Upper lobe of left lung (tissue), 6 donors: ENCODE measurements around the gene HECTD4. TPM values are rescaled to one million over a fixed set of nuclear protein-coding genes. Genes with fewer than 3 reads are reported as not detected.
A peak's percentile ranks its signal among the peaks of the same experiment; 100 is the strongest.
"Not testable (repeated sequence)": the region's sequence is repeated elsewhere in the genome, so short reads cannot be mapped to it uniquely, and the experiment has no call there.

Source experiments
- ATAC-seq, 2 donors: fragments of 200-7000 bp; cut with Tn5 transposase; one replicate each; pipeline ENCODE4 v1.9.1; 2022; ENCODE audit warnings: mild to moderate bottlenecking in 2 of 2, moderate library complexity in 2 of 2; ENCODE audit not compliant: low FRiP score in 2 of 2
- DNase-seq, 2 donors: peaks; one replicate each; pipeline ENCODE4 v3.0.0-alpha.2; 2019 to 2020
- H3K27ac ChIP-seq, 4 donors: fragments of 200-600 bp; sonication (generic); one replicate each; pipeline ENCODE4 v1.5.1; 2016 to 2019
- H3K27me3 ChIP-seq, 4 donors: fragments of 200-600 bp; sonication (generic); one replicate each; pipeline ENCODE4 v1.5.1; 2017 to 2019
- H3K36me3 ChIP-seq, 4 donors: fragments of 200-600 bp; sonication (generic); one replicate each; pipeline ENCODE4 v1.5.1; 2016 to 2019
- H3K4me1 ChIP-seq, 4 donors: fragments of 200-600 bp; sonication (generic); one replicate each; pipeline ENCODE4 v1.5.1; 2018 to 2019
- H3K4me3 ChIP-seq, 4 donors: fragments of 200-600 bp; sonication (generic); one replicate each; pipeline ENCODE4 v1.5.1; 2017 to 2019; ENCODE audit warnings: mild to moderate bottlenecking in 2 of 4, moderate library complexity in 1 of 4
- H3K9me3 ChIP-seq, 4 donors: fragments of 200-600 bp; sonication (generic); one replicate each; pipeline ENCODE4 v1.5.1; 2018 to 2019
- CTCF ChIP-seq, 6 experiments: fragments of 450-650 bp in 4 of 6; fragments of 200-600 bp in 2 of 6; sonication (generic) in 2 of 6; IDR thresholded peaks; one replicate each; pipeline ENCODE4 v1.5.1; 2016 to 2019; ENCODE audit warnings: antibody characterized with exemption in 6 of 6
- EP300 ChIP-seq, 4 donors: sonication (generic); formaldehyde crosslinking; IDR thresholded peaks; one replicate each; pipeline ENCODE4 v1.5.1; 2017; ENCODE audit warnings: antibody characterized with exemption in 4 of 4, control low read depth in 2 of 4
- POLR2A ChIP-seq, 4 donors: fragments of 450-650 bp; IDR thresholded peaks; one replicate each; pipeline ENCODE4 v1.5.1; 2016 to 2017; ENCODE audit warnings: antibody characterized with exemption in 4 of 4, mild to moderate bottlenecking in 2 of 4
- POLR2AphosphoS5 ChIP-seq, 2 donors: sonication (generic); formaldehyde crosslinking; IDR thresholded peaks; one replicate each; pipeline ENCODE4 v1.5.1; 2017; ENCODE audit warnings: antibody characterized with exemption in 2 of 2
- WGBS, 2 donors: methylation state at CpG; one replicate each; pipeline ENCODE4 v1.1.5; 2017 to 2018; 5-methylcytosine and 5-hydroxymethylcytosine counted together
- total RNA-seq, 6 donors: library from RNA; depleted of rRNA in 4 of 6; stranded (reverse); fragments of >200 nt in 4 of 6; gene quantifications; one replicate each; pipeline versions ENCODE4 v1.1.0 to v1.2.1, GENCODE V29; 2016 to 2021
- donor health status: DM: no; HTN: no; CAD: no; lungs with moderate emphysema.
- donor health status: DM: no; HTN: yes; CAD: no; lungs with severe emphysema.

Gene HECTD4
- total RNA-seq, 6 donors from 2014 or later = 34.1 to 196 (median 50.0) TPM

- TF ChIP-seq POLR2A (IDR thresholded peaks at IDR 0.05) (no peak), CTCF (IDR thresholded peaks at IDR 0.05) (no peak), POLR2AphosphoS5 (IDR thresholded peaks at IDR 0.05) (no peak), EP300 (IDR thresholded peaks at IDR 0.05) (no peak)
- H3K27ac ChIP-seq = no peak overlapping the region
- H3K9me3 ChIP-seq = no peaks in the 10 kb centered on the region
- H3K4me1 ChIP-seq = no peaks in the 10 kb centered on the region
- no peaks in the 10 kb centered on the region for H3K27me3 ChIP-seq
- H3K36me3 ChIP-seq = peaks cover 41 to 96% (median 71%) of the 10 kb centered on the region in 4 donors
- ATAC-seq = no peak
- WGBS, 2 donors = 95 to 99% methylated on average over 4 of the region's 4 CpGs
- DNase-seq = no peak
- H3K4me3 ChIP-seq = no peak overlapping the region
These were observed 149.0 kb downstream of the HECTD4 start for GRCh38 chr12:112233242-112233641.

- 91 to 95% methylated on average over 4 of the region's 4 CpGs for WGBS, 2 donors
- TF ChIP-seq POLR2AphosphoS5 (IDR thresholded peaks at IDR 0.05) (no peak), CTCF (IDR thresholded peaks at IDR 0.05) (no peak), POLR2A (IDR thresholded peaks at IDR 0.05) (no peak), EP300 (IDR thresholded peaks at IDR 0.05) (no peak)
- no peaks in the 10 kb centered on the region for H3K4me1 ChIP-seq
- DNase-seq (no peak), ATAC-seq (no peak)
- H3K27me3 ChIP-seq = no peaks in the 10 kb centered on the region
- H3K27ac ChIP-seq = no peak overlapping the region
- H3K36me3 ChIP-seq = peaks cover 41 to 92% (median 68%) of the 10 kb centered on the region in 4 donors
- H3K9me3 ChIP-seq = no peaks in the 10 kb centered on the region
- H3K4me3 ChIP-seq = no peak overlapping the region
These were observed 152.1 kb downstream of the HECTD4 start for GRCh38 chr12:112230136-112230535.

DNA sequence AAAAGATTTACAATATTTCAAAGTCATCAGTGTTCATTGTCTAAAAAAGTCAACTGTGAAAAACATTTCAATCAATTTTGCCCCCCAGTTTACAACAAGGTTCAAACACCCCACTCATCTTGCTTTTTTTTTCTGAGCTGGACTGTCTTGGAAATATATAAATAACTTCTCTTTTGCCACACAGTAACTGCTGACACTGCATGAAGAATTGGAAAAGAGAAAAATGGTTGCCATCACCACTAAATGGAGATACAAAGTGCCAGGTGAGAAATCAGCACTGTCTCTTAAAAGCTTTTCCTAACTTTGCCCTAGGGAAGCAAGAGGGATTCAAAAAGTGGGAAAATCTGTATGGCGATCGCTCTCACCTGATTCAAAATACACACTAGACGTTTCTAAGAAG lies 155.5 kb downstream of the HECTD4 start:
- no peak for TF ChIP-seq EP300 (IDR thresholded peaks at IDR 0.05)
- TF ChIP-seq CTCF (IDR thresholded peaks at IDR 0.05) = no peak
- TF ChIP-seq POLR2AphosphoS5 (IDR thresholded peaks at IDR 0.05) = no peak
- TF ChIP-seq POLR2A (IDR thresholded peaks at IDR 0.05) = no peak
- no peak overlapping the region for H3K27ac ChIP-seq
- ATAC-seq = no peak
- H3K4me3 ChIP-seq = no peak overlapping the region
- peaks cover 28 to 82% (median 56%) of the 10 kb centered on the region in 4 donors for H3K36me3 ChIP-seq
- DNase-seq = no peak
- 83 to 87% methylated on average over 3 of the region's 3 CpGs for WGBS, 2 donors
- H3K27me3 ChIP-seq = no peaks in the 10 kb centered on the region
- H3K9me3 ChIP-seq = no peaks in the 10 kb centered on the region
- H3K4me1 ChIP-seq = no peaks in the 10 kb centered on the region

DNA sequence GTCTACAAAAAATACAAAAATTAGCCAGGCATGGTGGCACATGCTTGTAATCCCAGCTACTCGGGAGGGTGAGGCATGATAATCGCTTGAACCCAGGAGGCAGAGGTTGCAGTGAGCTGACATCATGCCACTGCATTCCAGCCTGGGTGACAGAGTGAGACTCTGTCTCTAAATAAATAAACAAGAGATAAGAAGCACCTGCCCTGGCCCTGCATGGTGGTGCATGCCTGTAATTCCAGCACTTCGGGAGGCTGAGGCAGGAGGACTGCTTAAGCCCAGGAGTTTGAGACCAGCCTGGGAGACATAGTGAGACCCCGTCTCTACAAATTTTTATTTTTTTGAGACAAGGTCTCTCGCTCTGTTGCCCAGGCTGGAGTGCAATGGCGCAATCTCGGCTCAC lies 161.6 kb downstream of the HECTD4 start:
- WGBS, 2 donors = 86 to 92% methylated on average over 7 of the region's 7 CpGs
- H3K36me3 ChIP-seq = peaks cover 2 to 46% (median 27%) of the 10 kb centered on the region in 4 donors
- H3K4me1 ChIP-seq, DNase-seq, H3K27ac ChIP-seq, H3K4me3 ChIP-seq, H3K9me3 ChIP-seq, H3K27me3 ChIP-seq, ATAC-seq: not testable (repeated sequence)

GRCh38 chr12:112219195-112219594 lies 163.0 kb downstream of the HECTD4 start:
- peak in 1 of 2 donors; percentile 49 for DNase-seq

More at GRCh38 chr12:112219195-112219594, 163.0 kb downstream of the HECTD4 start:
- H3K9me3 ChIP-seq = no peaks in the 10 kb centered on the region
- H3K4me1 ChIP-seq = no peaks in the 10 kb centered on the region
- peak in 1 of 2 donors; percentile 66 for ATAC-seq
- peaks cover 2 to 52% (median 33%) of the 10 kb centered on the region in 4 donors for H3K36me3 ChIP-seq
- no peak overlapping the region for H3K4me3 ChIP-seq
- H3K27me3 ChIP-seq = no peaks in the 10 kb centered on the region
- TF ChIP-seq CTCF (IDR thresholded peaks at IDR 0.05) = no peak
- TF ChIP-seq EP300 (IDR thresholded peaks at IDR 0.05) = no peak
- 61 to 76% methylated on average over 11 of the region's 11 CpGs for WGBS, 2 donors
- H3K27ac ChIP-seq = no peak overlapping the region
